ENCODE measurements around the gene SRPK2.

Gene SRPK2

DNA sequence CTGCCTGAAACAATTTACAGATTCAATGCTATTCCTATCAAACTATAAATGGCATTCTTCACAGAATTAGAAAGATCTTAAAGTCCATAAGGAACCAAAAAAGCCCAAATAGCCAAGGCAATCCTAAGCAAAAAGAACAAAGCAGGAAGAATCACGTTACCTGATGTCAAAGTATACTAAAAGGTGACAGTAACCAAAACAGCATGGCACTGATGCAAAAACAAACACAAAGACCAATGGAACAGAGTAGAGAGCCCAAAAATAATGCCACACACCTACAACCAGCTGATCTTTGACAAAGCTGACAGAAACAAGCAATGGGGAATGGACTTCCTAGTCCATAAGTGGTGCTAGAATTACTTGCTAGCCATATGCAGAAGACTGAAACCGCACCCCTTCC, 208.7 kb downstream of the SRPK2 start:
- DNase-seq: no peak

- no peak for DNase-seq
Observed at GRCh38 chr7:105178928-105179541, 209.7 kb downstream of the SRPK2 start.

GRCh38 chr7:105178177-105178576, 210.5 kb downstream of the SRPK2 start:
- DNase-seq: no peak

DNA sequence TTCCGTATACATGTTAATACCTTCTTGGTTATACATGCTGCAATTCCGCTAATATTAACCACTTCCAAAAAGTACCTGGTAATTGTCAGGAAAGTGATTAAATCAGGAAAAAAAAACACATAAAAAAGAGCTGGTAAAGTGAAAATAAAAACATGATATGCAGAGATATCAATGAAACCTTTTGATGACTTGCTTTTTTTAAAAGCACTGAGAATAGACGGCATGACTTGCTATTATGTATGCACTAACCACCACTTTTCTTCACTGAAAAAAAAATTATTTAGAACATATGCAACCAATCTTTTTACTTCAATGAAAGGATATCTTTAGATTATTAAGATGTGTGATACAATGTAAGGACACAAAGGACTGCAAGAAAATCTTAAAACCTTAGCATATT, 211.7 kb downstream of the SRPK2 start:
- no peak for DNase-seq

DNA sequence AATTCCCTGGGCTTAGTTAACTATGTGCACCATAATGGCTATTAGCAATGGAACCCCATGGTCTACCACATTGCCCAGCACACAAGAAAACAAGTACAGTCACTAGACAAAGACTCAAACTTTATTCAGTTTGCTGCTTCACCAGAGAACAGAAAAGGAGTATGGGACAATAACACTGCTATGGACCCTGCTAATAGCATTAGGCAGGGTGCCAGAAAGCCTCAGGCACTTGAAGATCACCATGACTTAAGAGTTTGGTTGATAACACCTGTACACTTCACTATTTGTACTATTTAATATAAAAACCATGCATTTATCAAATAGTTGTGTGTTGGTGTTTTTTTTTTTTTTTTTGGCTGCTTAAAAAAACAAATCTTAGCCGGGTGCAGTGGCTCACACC, 215.1 kb downstream of the SRPK2 start:
- no peak for DNase-seq

- no peak for DNase-seq
Observed at GRCh38 chr7:105164751-105165150, 224.0 kb downstream of the SRPK2 start.

DNA sequence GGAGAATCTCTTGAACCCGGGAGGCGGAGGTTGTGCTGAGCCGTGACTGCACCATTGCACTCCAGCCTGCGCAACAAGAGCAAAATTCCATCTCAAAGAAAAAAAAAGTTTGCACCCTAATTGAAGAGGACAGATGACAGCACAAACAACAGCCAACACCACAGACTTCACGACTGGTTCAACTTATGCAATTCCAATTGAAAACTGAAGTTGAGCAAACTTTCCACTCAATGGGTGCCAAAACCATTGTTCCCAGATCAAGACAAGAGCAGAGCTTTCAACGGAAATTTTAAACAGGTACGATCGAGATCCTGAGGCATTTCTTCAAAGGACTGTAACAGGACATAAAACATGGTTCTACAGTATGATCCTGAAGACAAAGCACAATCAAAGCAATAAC, 225.0 kb downstream of the SRPK2 start:
- no peak for DNase-seq

DNA sequence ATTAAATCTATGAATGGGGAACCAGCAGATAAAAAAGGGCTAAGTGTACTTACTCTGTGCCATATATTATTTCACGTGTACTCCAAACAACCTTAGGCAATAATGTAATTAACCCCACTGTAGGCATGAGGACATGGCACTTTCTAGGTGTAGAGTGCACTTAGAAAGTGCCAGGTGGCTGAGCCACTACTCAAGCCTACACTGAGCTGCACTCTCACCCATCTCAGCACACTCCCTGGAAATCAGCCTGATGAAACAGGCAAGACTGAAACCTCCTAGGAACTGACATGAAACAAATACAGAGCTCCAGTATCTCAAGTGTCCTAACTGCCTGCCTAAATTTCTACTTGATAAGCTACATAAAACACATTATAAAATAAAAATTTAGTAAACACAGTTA, 227.4 kb downstream of the SRPK2 start:
- DNase-seq: no peak

- no peak for DNase-seq
Observed at GRCh38 chr7:105157278-105157677, 231.4 kb downstream of the SRPK2 start.

DNA sequence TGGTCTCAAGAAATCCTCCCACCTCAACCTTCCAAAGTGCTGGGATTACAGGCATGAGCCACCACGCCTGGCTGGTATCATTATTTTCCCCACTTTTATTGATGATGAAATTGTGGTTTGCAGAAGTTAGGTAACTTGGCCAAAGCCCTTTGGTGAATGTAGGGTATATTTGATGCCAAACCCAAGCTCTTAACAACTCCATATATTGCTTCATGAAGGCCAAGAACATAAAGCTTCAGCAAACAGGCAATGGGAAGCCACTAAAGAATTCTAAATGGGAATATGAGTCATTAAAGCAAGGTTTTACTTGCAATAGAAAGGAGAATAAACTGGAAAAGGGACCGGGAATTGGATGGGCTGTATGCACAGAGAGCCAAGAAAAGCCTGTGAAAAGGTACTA, 232.0 kb downstream of the SRPK2 start:
- DNase-seq: no peak

DNA sequence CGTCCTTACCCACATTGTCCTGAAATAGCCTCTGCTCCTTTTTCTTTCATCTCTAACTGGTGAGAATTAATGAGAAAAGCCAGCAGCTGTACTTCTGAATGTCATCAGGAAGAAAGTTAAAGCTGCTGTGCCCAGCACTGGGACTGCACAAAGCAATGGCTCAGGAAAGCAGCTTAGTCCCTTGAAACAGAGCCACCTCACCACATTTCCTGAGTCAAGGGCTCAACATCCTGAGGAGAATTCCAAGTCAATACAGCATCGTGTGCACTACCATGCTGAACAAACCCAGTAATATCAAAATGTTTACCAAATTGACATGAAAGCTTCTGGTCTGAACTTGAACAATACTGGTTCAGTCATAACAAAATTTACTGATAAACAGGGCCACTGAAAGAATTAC, 234.6 kb downstream of the SRPK2 start:
- no peak for DNase-seq

DNA sequence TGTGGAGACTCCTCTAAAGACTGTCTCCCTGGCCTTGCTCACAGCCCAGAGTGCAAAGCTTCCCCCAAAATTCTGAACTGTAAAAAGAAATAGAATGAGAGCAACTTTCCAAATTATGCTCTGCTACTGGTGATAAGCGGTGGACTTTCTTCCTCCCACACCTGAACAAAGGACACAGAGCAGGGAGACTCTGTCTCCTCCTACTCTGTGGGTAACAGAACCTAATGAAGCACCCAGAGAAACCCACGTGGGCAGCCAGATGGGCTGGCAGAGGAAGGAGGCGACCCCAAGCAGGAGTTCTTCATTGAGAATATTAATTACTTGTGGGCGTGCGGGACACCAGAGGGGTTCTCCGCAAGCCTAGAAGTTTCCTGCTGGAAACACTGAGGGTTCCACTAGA, 235.2 kb downstream of the SRPK2 start:
- no peak for DNase-seq

- no peak for DNase-seq
Observed at GRCh38 chr7:105151152-105151551, 237.6 kb downstream of the SRPK2 start.

- DNase-seq: no peak
Observed at GRCh38 chr7:105149827-105150226, 238.9 kb downstream of the SRPK2 start.

GRCh38 chr7:105141068-105141467, 247.7 kb downstream of the SRPK2 start:
- peak; percentile 32 to 59 for DNase-seq

DNA sequence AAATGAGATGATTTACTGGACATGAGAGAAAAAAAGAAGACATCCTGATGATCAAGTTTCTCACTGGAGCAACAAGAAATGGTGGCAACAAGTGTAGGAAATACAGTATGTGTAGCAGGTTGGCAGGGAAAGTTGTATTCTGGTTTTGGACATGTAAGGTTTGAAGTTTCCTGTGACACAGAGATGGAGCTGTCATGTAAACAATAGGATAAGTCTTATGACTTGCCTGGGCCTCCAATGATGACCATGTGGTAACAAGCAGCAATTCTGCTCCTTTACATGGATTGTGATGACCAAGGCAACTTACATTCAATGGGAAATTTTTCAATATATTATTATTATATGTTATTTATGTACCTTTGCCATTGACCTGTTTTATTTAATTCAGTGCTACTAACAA, 249.3 kb downstream of the SRPK2 start:
- DNase-seq: no peak

GRCh38 chr7:105137898-105138297, 250.8 kb downstream of the SRPK2 start:
- no peak for DNase-seq

DNA sequence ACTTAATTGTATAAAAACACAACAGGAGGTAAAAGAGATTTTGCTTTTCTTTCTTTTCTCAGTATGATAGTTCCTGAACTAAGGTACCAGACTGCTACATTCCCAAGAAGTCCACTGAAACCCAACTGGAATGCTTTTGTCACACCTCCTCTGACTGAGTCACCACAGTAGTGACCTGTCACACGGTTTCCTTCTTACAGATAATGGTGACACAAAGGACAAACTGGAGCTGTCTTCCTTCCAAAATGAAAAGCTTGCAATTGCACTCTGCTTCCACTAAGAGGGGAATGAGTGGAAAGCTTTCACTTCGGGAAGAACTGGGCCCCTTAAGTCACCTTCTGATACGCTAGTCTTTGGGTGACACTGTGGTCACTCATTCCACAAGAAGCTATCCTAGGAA, 252.5 kb downstream of the SRPK2 start:
- peak in 1 of 2 experiments; percentile 4 for DNase-seq

GRCh38 chr7:105133986-105134655, 254.6 kb downstream of the SRPK2 start:
- DNase-seq: no peak

DNA sequence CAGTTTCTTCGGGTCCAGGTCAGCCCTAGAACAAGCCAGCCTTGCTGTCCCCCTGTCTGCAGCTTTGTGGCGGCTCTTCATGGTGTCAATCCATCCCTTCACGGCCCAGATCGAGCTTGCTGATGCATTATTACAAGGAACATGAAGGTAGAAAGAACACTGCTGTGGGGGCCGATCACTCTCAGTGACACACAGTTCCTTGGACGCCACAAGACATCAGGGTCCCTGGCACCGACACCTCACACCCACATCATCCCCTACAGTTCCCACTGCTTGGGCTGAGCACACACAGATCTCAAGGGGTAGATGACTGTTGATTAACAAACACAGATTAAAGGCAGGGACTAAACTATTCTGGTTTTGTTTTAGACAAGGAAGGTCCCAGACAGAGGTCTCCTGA, 255.4 kb downstream of the SRPK2 start:
- DNase-seq: no peak

DNA sequence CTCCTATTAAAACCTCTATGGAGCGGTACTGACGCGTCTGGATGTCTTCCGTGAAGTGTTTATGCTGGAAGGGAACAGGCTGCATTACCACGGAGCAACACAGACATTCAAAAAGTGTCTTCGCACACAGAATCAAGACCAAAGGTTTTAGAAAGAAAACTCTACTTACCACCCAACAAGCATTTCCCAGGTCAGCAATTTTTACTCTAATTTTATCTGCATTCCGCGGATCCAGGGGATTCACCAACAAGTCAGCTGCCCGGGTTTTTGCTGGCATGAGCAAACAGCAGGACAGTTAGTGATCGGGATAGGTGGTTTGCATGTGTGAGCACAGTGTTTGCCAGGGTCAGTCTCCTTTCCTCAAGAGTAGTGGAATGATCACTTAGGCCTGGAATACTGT, 255.9 kb downstream of the SRPK2 start:
- no peak for DNase-seq

- no peak for DNase-seq
Observed at GRCh38 chr7:105132335-105132734, 256.4 kb downstream of the SRPK2 start.

DNA sequence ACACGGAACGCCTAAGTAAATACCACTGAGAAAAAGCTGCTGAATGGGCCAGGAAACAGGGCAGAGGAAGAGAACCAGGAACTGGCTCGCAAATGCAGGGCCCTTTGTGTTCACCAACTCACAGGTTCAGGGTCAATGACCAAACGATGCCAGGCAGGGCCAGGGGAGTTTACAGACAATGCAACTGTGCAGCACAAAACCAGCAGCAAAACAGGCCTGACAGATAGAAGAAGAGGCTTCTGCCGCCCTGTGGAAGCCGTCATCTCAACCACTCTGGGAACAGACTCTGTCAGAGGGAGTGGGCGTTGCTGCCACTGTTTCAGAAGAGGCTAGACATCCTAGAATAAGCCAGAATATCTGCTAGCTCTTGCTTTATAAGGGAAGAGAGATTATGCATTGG, 256.8 kb downstream of the SRPK2 start:
- no peak for DNase-seq

DNA sequence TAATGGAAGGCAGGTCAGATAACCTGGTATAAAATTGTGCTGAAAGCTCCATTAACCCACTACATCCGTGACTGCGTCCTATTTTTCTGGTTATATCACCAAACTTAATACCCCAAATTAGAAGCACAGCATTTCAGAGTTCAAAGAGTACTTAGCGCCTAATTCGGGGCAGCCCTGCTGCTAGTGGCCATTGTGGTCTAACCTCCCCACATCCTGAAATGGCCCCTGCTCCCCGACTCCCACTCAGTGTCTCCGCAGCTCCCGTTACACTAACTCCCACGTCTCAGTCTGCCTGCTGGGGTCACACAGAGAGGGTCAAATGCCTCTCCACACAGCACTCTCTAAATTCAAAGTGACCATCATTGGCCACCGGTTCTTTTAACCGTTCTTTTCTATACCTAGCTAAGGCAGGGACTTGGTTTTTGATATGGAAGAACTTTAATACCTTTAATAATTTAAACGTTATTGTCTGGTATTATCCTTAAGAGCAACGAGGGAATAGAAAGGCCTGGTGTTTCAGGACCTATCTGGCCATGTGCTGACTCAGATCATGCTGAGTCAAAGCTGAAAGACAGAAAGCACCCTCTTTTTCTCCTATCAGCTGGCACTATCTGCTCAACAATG, 257.6 kb downstream of the SRPK2 start:
- DNase-seq: peak; percentile 31 to 36

GRCh38 chr7:105130580-105130979, 258.1 kb downstream of the SRPK2 start:
- no peak for DNase-seq

All from Kasumi-1 (cell line).